NCI-H748 (cell line): ENCODE results near the gene STX7.

ENCODE experiments used
- DNase-seq: peaks from one replicate; lab custom pipeline; 2025; ENCODE audit not compliant: unreplicated experiment; lab: John Stamatoyannopoulos, UW

The STX7 gene

DNA sequence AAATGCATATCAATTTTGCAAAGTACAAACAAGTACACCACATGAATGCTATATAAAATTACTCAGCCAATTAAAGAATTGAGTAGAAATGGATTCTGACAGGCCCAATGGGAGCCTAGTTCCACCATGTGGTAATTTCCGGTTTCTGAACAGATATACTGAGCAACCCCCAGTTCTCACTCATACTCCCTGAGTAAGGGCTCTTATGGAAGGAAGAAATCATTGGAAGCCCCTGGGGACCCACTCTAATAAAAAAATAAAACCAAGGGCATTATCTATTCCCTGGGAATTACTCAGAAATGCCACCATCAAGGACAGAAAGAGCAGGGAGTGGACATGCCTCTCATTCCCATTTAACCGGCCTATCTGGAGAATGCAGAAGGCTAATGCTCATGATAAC lies 34.6 kb downstream of the STX7 start:
- no peak for DNase-seq

DNA sequence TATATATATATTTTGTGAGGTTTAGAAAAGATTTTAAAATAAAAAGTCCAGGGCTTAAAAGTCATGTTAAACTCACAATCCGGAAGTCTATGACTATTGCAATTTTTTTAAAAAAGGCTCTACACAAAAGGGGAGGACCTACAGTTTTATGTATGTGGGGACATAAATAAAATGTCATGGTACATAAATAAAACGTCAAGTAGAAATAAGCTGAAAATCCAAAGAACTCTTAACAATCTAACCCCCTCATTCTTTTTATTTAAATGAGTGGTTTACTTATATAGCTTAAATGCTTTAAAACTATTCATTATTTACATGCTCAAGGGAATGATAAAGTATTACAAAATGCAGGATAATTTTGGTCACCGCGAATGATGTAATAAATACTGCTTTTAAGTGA lies 36.2 kb downstream of the STX7 start:
- no peak for DNase-seq

DNA sequence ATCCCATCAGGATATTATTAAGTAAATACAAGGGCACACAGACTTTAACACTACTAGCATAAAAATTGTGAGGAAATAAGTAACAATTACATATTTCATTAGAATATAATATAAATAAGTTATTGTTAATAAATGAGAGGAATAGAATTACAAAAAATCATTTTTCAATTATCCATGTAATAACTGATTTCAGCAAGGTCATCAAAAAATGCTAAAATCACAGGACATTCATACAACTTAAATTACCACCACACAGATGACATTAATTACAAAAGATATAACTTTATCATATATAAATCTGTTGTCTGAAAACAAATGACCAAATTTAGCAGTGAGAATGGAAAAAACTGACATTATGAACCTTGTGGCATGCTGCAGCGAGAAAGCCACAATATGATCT lies 37.0 kb downstream of the STX7 start:
- no peak for DNase-seq

DNA sequence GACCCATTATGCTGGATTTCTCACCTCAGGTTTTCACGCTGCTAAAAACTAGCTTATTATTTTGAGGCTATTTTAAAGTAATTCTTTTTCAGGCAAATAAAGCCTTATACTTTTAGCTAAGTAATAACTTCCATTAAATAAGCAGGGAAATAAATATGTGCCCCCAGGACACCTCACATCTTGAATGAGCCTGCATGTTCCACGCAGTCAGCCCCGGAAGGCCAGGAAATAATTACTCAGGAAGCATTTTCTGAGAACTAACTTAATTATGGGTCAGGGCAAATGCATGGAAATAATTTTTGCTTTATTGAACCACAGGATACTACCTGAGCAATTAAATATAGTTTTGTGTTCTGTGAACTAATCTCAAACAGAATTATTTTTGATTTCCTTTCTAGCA lies 41.1 kb downstream of the STX7 start:
- DNase-seq, result no peak

DNA sequence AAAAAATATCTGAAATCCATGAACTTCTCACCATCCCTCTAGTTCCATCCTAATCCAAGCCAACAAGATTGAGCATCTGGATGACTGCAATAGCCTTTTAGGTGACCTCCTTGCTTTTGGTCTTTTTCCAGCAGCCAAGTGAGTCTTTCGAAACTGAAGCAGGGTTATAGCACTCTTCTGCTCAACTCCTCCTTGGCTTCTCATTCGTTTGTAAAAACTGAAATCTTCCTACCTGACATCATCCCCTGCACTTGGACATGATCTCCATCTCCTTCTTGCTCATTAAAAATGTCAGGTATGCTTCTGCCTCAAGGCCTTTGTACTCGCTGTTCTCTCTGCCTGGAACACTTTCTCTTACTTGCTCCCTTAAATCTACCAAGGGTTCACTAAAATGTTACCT lies 46.0 kb downstream of the STX7 start:
- no peak for DNase-seq

DNA sequence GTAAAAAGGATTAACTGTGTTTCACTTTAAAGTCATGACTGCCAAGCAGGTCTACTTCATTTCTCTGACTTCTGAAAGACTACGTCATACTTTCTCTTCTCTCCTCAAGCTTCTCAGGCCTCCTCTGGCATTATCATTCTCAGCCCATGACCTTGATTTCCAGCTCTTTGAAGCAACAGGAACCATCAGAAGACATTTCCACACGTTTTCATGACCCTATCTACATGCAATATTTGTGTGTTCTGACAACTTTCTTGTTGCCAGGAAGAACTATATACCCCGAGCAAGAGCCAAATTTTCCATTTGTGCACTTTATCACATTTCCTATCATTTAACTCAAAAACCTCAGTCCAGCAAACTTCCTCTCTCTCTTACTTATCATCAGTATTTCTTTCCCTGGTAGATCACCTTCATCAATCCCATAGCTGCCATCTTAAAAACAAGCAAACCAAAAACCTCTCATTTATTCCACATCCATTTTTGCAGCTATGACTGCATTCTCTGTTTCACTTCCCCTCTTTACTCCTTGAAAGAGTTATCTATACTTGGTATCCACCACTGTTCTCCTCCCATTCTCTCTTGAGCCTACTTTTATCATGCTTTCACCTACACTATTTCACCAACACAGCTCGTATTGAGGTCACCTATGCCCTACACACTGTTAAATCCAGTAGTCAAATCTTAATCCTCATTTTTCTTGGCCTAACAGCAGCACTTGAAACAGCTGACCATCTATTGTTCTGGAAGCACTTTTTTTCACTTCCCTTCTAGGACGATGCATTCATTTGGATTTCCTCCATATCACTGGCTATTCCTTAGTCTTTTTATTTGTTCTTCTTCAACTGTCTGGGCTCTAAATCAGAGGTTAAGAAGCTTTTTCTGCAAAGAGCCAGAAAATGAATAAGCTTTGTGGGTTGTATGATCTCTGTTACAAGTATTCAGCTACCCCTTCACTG lies 47.1 kb downstream of the STX7 start:
- DNase-seq, result no peak

DNA sequence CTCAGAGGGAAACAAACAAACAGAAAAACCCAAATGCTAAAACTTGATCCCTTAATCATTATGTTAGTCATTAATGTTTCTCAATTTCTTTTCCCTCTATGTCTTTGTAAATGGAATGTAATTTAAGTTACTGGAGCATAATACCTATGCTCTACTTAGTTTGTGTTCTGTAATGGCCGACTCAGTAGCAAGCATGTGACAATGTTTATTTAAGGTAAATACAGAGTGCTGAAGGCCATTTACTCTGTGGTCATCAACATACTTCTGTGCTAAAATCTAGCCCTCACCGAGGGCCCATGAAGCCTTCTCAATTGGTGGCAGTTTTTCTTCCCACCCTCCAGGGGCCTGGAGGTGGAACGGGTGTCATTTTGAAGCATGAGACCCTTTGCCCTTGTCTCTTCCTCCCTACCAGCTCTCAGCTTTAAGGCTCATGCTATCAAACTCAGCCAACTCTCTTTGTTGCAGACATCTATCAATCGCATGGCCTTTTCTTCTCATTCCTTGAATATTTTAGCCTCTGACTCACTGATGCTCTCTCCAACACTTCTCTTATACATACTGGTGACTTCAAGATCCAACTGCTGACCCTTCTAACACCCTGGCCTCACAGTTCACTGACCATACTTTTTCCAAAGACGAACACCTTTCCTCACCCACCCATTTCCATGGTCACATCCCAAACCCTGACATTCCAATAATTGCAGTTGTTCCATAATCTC lies 48.2 kb downstream of the STX7 start:
- no peak for DNase-seq

DNA sequence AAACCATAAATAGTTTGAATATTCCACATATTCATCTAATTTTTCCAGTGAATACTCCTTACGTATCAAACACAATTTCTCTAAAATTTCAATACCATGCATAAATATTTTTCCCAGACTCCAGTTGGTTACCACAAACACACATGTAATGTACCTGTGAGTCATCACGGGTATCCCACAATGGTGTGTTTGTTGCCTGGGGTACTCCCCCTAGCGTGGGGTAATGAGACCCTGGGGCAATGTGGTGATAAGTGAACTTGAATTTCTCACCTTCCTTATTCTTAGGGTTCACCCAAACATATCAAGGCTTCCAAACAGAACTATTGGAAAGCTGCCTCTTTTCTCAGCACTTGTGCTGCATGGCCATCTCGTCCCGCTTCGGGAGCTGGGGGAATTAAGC lies 51.0 kb downstream of the STX7 start:
- no peak for DNase-seq

DNA sequence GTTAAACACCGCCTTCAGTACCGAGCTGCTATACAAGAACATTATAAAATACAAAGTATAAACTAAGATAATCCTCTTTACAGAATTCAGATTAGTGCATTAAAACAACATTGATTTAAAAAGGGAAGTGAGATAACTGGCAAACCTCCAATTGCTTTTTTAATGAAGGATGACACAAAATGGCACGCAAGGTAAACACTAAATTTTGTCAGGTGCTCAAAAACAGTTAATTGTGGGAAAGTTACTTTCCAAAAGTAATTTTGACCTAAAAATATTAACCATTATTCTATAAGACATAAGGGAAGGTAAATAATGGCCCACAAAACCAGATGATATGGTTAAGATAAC lies 53.3 kb downstream of the STX7 start:
- no peak for DNase-seq

DNA sequence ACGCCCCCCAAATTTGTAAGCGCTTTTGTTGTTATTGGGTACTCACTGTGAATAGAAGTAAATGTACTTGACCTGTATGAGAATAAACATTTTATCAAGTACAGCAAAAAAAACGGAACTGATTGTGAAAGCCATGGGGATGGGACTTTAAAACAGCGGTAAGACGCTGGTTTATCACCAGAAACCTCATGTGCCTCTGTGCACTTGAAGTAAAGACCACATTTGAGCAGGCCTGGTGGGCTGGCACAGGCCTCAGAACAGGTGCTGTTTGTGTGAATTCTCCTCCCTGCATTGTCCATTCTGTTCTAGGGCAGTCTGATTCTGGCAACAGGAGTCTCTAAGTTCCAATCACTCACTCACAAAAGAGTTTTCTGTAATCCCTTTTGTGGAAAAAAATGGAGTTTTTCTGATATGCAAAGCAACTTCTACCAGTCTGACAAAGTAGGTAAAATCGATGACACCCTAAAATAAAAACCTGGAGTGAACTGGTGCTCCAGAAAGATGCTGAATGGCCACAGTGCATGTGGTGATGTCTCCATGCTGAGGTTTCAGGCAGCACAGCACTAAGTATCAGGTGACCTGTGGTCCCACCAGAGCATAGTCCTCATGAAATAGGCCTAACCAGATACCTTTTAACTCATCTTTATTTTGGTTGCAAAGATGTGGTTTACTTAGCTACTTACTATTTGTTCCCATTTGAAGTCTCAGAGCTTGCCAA lies 53.9 kb downstream of the STX7 start:
- no peak for DNase-seq

DNA sequence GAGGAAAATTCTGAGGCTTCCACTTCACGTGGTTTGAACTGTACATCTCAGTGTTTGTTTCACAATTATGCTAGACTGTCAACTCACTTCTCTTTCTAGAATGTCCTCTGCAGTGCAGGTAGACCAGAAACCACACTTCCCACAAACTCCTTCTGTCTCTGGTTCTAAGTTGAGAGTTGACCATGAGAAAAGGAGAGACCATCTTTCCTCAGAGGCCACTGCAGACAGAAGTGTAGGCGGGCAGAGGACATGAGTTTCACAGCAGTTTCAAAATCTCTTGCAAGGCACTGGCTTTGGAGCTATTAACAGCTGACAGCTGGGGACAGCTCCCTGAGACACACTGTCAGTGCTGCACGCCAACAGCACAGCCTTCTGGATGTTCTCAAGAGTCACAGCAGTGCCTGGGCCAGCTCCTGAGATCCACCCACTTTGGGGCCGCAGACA lies 56.2 kb downstream of the STX7 start:
- DNase-seq, result no peak

DNA sequence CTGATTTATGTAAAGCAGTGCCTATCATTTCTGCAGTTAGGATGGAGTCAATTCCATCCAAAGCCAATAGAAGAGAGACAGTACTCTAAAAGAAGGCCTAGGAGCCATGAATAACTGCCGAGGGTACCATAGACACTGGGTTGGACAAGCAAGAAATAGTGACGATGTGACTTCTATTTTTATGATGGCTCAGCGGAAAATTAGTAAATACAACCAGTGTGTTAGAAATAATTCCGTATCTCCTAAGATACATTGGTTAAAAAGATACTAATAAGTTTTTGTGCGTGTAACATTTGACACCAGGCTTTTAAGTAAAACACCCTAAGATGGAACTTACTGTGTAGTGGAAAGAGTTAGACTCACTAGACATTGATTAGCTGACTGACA lies 66.1 kb downstream of the STX7 start:
- DNase-seq, result no peak

DNA sequence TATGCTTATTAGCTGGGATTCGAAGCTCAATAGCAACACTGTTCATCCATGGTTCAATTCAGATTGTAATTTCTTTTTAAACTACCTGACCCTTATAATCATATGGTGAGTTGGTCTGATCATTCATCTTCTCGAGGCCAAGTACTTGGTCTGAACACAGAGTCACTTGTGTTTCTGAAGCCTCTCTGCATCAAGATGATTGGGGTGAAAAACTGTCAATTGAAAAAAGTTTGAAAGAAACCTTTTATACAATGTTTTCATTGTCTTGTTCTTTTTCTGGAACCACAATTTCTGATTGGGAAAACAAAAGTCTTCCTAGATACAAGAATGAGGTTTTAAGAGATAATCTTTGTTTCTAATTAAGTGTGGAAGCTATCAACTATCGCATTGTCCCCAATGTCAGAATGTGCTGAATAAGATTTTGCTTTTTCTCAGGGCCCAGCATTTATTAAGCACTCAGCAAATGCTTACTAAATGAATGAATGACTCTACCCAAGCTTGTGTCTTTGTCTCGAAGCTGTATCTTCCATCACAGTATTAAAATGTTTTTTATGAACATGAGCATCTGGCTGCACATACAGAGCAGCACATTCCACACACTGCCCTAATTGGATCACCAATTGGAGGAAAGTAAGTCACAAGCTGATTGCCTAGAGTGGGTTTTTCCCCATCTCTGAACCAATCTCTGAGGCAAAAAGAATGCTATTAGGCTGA lies 66.6 kb downstream of the STX7 start:
- DNase-seq, result no peak

DNA sequence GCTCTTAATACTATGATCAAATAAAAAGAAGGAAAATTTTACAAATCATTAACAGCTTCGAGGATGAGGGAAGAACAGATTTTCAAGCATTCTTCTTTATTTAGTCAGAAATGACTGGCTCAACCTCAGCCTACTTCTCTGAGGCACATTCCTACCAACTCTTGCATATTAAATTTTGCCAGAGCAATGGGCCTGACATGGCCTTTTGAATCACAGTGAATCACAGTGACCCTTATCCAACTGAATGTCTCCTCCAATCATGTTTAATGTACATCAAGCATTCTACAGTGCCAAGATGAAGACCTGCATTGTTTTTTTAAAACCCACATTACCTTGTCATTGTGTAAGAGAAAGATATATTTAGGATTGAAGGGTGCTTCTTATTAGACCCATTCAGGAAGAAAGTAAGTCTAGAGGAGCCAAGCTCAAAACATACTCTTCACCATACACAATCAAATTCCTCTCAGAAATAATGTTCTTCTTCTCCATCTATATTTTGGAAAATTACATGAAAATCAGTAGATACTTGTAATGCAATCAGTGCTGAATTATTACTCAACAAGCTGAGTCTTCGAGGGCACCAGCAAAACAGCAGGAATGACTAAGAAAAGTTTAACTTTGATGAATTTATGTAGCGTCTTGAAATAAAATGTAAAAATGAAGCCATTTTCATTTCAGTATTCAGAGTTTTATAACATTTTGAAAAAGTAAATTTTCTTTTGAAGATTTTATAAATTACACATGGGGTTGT lies 67.5 kb downstream of the STX7 start:
- DNase-seq, result no peak

DNA sequence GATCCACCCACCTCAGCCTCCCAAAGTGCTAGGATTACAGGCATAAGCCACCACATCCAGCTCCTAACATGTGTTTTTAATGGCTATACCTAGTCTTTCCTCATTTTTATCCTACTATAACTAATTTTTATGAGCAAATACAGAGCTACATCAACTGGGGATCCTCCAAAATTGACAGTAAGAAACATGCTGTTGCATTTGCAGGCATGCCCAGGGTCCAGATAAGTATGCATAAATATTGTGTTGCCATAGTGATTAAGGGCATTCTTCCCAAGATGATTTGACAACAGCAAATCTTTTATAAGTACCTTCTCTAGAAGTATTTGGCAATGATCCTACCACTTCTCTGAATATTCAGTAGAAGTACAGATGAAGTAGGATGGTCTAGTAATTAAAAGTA lies 69.7 kb downstream of the STX7 start:
- DNase-seq, result no peak

DNA sequence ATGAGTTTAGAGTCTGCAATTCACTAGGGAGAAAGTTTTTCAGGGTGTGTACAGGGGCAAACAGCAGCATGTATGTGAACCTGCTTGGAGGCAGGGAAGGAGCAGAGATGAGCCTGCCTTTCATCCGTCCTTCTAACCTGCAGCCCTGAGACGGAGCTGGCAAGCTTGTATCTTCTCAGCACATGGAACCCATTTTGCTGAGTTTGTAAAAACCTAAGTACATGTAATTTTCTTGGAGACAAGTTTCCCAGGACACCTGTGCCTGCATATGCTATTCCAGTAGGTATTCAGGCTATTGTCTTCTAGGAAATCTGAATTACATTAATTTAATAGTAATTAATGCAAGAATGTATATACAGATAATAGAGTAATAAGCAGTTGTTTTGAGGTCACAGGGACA lies 82.8 kb downstream of the STX7 start:
- no peak for DNase-seq

DNA sequence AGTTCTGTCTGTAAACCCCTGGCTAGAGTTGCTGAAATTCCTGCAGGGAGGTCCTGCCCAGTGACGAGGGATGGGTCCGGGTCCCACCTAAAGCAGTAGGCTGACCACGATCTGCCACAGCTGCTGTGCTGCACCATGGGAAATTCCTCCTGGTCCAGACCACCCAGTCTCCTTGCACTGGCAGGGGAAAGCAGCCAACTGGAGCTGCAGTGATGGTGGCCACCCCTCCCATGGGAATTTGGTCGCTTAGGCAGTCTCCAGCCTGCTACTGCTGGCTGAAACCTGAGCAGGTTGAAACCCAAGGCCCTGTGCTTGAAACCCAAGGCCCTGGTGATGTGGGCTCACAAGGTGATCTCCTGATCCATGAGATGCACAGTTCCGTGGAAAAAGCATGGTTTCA lies 87.7 kb downstream of the STX7 start:
- no peak for DNase-seq

DNA sequence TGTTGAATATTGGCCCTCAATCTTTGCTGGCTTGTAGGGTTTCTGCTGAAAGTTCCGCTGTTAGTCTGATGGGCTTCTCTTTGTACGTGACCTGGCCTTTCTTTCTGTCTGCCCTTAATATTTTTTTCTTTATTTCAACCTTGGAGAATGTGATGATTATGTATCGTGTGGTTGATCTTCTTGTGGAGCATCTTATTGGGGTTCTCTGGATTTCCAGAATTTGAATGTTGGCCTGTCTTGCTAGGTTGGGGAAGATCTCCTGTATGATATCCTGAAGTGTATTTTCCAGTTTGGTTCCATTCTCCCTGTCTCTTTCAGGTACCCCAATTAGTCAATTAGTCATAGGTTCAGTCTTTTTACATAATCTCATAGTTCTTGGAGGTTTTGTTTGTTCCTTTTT lies 89.1 kb downstream of the STX7 start:
- DNase-seq, result no peak

DNA sequence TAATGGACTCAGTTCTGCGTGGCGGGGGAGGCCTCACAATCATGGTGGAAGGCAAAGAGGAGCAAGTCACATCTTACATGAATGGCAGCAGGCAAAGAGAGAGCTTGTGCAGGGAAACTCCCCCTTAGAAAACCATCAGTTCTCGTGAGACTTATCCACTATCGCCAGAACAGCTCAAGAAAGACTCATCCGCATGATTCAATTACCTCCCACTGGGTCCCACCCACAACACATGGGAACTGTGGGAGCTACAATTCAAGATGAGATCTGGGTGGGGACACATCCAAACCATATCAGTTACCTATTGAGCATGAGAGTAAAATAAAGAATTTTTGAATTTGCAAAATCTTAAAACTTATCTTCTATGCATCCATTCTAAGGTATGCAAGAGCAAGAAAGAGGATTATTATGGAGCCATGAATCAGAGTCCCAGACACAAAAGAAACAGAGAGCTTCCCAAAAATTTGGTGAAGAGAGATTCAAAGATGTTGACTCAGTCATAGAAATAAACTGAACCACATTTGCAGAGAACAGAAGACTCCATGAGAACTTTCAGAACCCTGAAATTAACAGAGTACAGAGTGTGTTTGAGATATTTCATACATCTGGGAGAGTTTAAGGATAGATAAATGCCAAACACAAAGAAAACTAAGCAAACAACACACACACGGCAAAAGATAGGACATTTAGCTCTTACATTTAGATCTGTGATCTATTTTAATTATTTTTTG lies 94.5 kb downstream of the STX7 start:
- no peak for DNase-seq

DNA sequence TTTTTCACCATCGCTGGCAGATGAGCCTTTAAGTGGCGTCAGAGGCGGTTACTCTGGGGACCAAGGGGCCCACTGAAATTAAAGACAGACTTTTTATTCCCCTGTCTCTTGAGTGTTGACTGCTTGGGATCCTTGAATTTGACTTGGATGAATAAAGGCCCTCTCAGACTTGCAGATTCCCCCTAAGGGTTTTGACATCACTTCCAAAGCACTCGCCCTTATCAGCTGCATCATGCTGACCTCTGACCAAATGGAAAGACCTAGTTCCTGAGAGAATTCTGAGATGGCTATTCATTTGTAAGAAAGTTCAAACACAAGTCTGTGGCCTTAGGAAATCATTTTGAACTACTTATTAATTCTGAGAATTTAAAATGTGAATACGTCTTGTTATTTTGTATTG lies 98.2 kb downstream of the STX7 start:
- no peak for DNase-seq
